ENCODE measurements around the gene CACNA2D3. TPM values are rescaled to one million over a fixed set of nuclear protein-coding genes. Genes with fewer than 3 reads are reported as not detected.

CACNA2D3 gene
- total and polyA plus RNA-seq, 2 experiments from 2014 or later: 1.1 to 2.5 TPM

- 28% methylated on average over 8 of the region's 8 CpGs for WGBS (ENCODE audit: low lambda C conversion rate, missing lambda C conversion rate)
- Histone ChIP-seq H3K9me3 (ENCODE audit: low read depth) (no peaks in the 10 kb centered on the region), H2AFZ (no peak overlapping the region), H3K4me2 (peak overlapping the region; percentile 10), H3K4me1 (ENCODE audit: insufficient read depth) (peaks cover 1% of the 10 kb centered on the region), H3K27ac (no peak overlapping the region), H3K79me2 (no peaks in the 10 kb centered on the region), H3K4me3 (no peak overlapping the region), H3K9me2 (replicated peaks; ENCODE audit: insufficient read depth) (no peaks in the 10 kb centered on the region), H3K36me3 (replicated peaks; ENCODE audit: insufficient read depth, low read depth) (no peaks in the 10 kb centered on the region), H4K20me1 (ENCODE audit: insufficient read depth, poor library complexity, severe bottlenecking) (no peaks in the 10 kb centered on the region), H3K27me3 (no peaks in the 10 kb centered on the region)
- TF ChIP-seq CTCF (IDR thresholded peaks at IDR 0.05; ENCODE audit: poor library complexity) (no peak), EZH2 (IDR thresholded peaks at IDR 0.05; ENCODE audit: borderline replicate concordance) (no peak), EZH2phosphoT487 (IDR thresholded peaks at IDR 0.05; ENCODE audit: low read depth, severe bottlenecking, unreplicated experiment) (no peak)
- no peak for DNase-seq (ENCODE audit: low spot score)
These were observed 883.9 kb downstream of the CACNA2D3 start for GRCh38 chr3:55006244-55006676.

- H3K4me3 ChIP-seq: no peak overlapping the region
- no peaks in the 10 kb centered on the region for H3K4me1 ChIP-seq (ENCODE audit: insufficient read depth)
- no peaks in the 10 kb centered on the region for H3K27me3 ChIP-seq
- WGBS (ENCODE audit: low lambda C conversion rate, missing lambda C conversion rate): 57% methylated on average over 1 of the region's 1 CpG
- H3K79me2 ChIP-seq: no peaks in the 10 kb centered on the region
- no peaks in the 10 kb centered on the region for H3K36me3 ChIP-seq (replicated peaks; ENCODE audit: insufficient read depth, low read depth)
- H3K27ac ChIP-seq: no peak overlapping the region
- H3K9me3 ChIP-seq (ENCODE audit: low read depth): no peaks in the 10 kb centered on the region
- H3K4me2 ChIP-seq: no peak overlapping the region
- TF ChIP-seq CTCF (IDR thresholded peaks at IDR 0.05; ENCODE audit: poor library complexity): no peak
- no peak for TF ChIP-seq EZH2 (IDR thresholded peaks at IDR 0.05; ENCODE audit: borderline replicate concordance)
- TF ChIP-seq EZH2phosphoT487 (IDR thresholded peaks at IDR 0.05; ENCODE audit: low read depth, severe bottlenecking, unreplicated experiment): no peak
- no peak overlapping the region for H2AFZ ChIP-seq
- no peaks in the 10 kb centered on the region for H4K20me1 ChIP-seq (ENCODE audit: insufficient read depth, poor library complexity, severe bottlenecking)
- H3K9me2 ChIP-seq (replicated peaks; ENCODE audit: insufficient read depth): no peaks in the 10 kb centered on the region
- no peak for DNase-seq (ENCODE audit: low spot score)
These were observed 885.6 kb downstream of the CACNA2D3 start for GRCh38 chr3:55007971-55008370.

- H3K9me3 ChIP-seq (ENCODE audit: low read depth): no peaks in the 10 kb centered on the region
- no peaks in the 10 kb centered on the region for H3K79me2 ChIP-seq
- H3K4me1 ChIP-seq (ENCODE audit: insufficient read depth): no peaks in the 10 kb centered on the region
- H2AFZ ChIP-seq: no peak overlapping the region
- TF ChIP-seq CTCF (IDR thresholded peaks at IDR 0.05; ENCODE audit: poor library complexity): no peak
- TF ChIP-seq EZH2phosphoT487 (IDR thresholded peaks at IDR 0.05; ENCODE audit: low read depth, severe bottlenecking, unreplicated experiment): no peak
- no peak for TF ChIP-seq EZH2 (IDR thresholded peaks at IDR 0.05; ENCODE audit: borderline replicate concordance)
- H3K27me3 ChIP-seq: no peaks in the 10 kb centered on the region
- no peaks in the 10 kb centered on the region for H3K36me3 ChIP-seq (replicated peaks; ENCODE audit: insufficient read depth, low read depth)
- WGBS (ENCODE audit: low lambda C conversion rate, missing lambda C conversion rate): 77% methylated on average over 4 of the region's 4 CpGs
- no peak for DNase-seq (ENCODE audit: low spot score)
- no peak overlapping the region for H3K4me3 ChIP-seq
- H4K20me1 ChIP-seq (ENCODE audit: insufficient read depth, poor library complexity, severe bottlenecking): no peaks in the 10 kb centered on the region
- H3K9me2 ChIP-seq (replicated peaks; ENCODE audit: insufficient read depth): no peaks in the 10 kb centered on the region
- H3K27ac ChIP-seq: no peak overlapping the region
- no peak overlapping the region for H3K4me2 ChIP-seq
These were observed 887.0 kb downstream of the CACNA2D3 start for GRCh38 chr3:55009372-55009771.

- H4K20me1 ChIP-seq (ENCODE audit: insufficient read depth, poor library complexity, severe bottlenecking): no peaks in the 10 kb centered on the region
- no peak overlapping the region for H2AFZ ChIP-seq
- no peak overlapping the region for H3K27ac ChIP-seq
- no peaks in the 10 kb centered on the region for H3K9me2 ChIP-seq (replicated peaks; ENCODE audit: insufficient read depth)
- no peaks in the 10 kb centered on the region for H3K36me3 ChIP-seq (replicated peaks; ENCODE audit: insufficient read depth, low read depth)
- H3K4me2 ChIP-seq: no peak overlapping the region
- TF ChIP-seq EZH2 (IDR thresholded peaks at IDR 0.05; ENCODE audit: borderline replicate concordance): no peak
- no peak for TF ChIP-seq CTCF (IDR thresholded peaks at IDR 0.05; ENCODE audit: poor library complexity)
- TF ChIP-seq EZH2phosphoT487 (IDR thresholded peaks at IDR 0.05; ENCODE audit: low read depth, severe bottlenecking, unreplicated experiment): no peak
- DNase-seq (ENCODE audit: low spot score): no peak
- no peaks in the 10 kb centered on the region for H3K27me3 ChIP-seq
- H3K79me2 ChIP-seq: no peaks in the 10 kb centered on the region
- H3K4me1 ChIP-seq (ENCODE audit: insufficient read depth): no peaks in the 10 kb centered on the region
- no peak overlapping the region for H3K4me3 ChIP-seq
- WGBS (ENCODE audit: low lambda C conversion rate, missing lambda C conversion rate): 94% methylated on average over 4 of the region's 4 CpGs
- no peaks in the 10 kb centered on the region for H3K9me3 ChIP-seq (ENCODE audit: low read depth)
These were observed 889.7 kb downstream of the CACNA2D3 start for GRCh38 chr3:55012091-55012490.

Measured in hepatocyte (in vitro differentiated cells).